HG03159 (cell line): Measurements from ENCODE around the gene OR10C1.
"Not testable (repeated sequence)": the region's sequence is repeated elsewhere in the genome, so short reads cannot be mapped to it uniquely, and the experiment has no call there.

ENCODE experiments used
- ATAC-seq: cut with Tn5 transposase; IDR thresholded peaks from one replicate; pipeline ENCODE4 v1.9.1; 2021; ENCODE audit warnings: mild to moderate bottlenecking, moderate library complexity; ENCODE audit not compliant: unreplicated experiment

The OR10C1 gene, protein sequence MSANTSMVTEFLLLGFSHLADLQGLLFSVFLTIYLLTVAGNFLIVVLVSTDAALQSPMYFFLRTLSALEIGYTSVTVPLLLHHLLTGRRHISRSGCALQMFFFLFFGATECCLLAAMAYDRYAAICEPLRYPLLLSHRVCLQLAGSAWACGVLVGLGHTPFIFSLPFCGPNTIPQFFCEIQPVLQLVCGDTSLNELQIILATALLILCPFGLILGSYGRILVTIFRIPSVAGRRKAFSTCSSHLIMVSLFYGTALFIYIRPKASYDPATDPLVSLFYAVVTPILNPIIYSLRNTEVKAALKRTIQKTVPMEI

GRCh38 chr6:29439006-29439405, at the start of gene OR10C1:
TSS of gene OR10C1 (plus strand) at chr6:29439306. CDS start at chr6:29440016, 710 bp downstream.
- ATAC-seq: no peak

- no peak for ATAC-seq
Measured at GRCh38 chr6:29395331-29395730, 43.8 kb upstream of the OR10C1 start, which contains the start of gene OR12D2. TSS of gene OR12D2 (plus strand) at chr6:29395631. CDS start at chr6:29396700, 1,069 bp downstream.

DNA sequence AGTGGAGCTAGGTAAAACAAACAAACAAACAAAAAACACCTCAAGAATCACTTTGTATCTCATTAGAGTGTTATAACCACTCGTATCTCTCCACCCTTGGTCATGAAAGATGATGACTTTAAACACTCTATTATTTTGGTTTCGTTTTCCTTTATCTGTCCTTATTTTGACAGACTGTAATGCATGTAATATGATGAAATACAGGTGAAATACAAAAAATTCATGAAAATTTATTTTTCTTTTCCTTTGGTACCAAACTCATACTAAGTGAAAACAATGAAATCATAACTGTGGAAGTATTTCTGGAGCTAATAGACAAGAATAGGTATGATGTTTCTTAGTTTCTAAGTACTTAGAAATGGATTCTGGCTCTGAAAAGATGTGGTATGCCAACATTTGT, 39.6 kb upstream of the OR10C1 start:
- no peak for ATAC-seq

DNA sequence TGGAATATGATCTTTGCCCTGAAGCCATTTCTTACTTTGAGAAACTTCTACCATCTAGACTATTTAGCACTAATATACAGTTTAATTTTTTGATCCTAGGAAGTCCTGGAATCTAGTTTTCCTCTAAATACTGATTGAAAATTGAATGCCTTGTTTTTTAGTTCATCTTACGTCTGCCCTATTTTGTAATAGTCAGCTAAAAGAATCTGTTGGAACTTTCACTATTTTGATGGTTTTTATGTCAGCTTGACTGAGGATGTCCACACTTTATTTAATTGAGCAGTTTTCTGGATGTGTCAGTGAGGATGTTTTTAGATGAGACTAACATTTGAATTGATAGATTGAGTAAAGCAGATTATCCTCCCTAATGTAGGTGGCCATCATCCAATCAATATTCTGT, 35.3 kb upstream of the OR10C1 start:
- ATAC-seq: no peak

- ATAC-seq: no peak
Measured at GRCh38 chr6:29414588-29414987, 24.5 kb upstream of the OR10C1 start, which contains the start of gene OR12D1. TSS of gene OR12D1 (plus strand) at chr6:29414928.

DNA sequence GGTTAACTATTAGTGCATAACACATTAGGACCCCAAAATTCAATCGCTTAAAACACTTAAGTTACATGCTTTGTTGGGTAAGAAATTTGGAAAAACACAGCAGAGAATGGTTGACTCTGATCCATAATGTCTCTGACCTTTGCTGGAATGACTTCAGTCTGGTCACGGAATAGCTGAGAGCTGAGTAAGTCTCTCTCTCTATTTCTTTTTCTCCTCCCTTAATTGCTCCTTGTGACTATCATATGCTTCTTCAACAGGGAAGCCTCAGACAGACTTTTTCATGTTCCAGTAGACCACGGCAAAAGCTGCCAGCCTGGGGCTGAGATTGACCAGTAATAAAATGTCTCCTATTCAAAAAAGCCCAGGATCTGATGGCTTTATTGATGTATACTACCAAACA, 19.6 kb upstream of the OR10C1 start:
- no peak for ATAC-seq

GRCh38 chr6:29424168-29424567, 14.9 kb upstream of the OR10C1 start:
- no peak for ATAC-seq

DNA sequence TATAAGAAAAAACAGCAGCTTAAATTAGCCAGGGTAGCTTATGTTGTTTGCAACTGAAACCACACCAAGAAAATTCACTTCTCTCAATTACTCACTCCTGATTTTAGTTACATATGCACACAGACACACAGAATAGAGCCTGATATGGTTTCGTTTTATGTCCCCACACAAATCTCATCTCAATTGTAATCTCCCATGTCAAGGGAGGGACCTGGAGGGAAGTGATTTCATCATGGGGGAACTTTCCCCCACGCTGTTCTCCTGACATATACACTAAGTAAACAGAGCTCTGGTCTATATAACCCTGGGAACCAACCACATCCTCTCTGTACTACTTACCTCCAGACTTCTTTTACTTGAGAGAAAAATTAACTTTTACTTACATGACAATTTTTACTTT, 14.5 kb upstream of the OR10C1 start:
- no peak for ATAC-seq

GRCh38 chr6:29425075-29425474, 14.0 kb upstream of the OR10C1 start:
- ATAC-seq: no peak

- ATAC-seq: no peak
Measured at GRCh38 chr6:29426654-29427053, 12.5 kb upstream of the OR10C1 start.

DNA sequence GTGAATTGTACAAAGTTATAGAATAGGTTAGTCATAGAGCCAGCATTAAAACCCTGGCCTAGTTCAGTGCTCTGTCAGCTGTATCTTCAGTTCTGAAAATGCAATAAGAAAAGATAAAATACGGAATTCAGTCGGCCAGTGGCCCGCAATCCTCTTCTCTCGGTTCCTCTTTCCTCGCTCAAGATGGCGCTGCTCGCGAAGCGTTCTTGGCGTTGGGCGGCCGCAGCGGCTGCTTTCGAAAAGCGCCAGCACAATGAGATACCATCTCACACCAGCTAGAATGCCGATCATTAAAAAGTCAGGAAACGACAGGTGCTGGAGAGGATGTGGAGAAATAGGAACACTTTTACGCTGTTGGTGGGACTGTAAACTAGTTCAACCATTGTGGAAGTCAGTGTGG, 2.4 kb upstream of the OR10C1 start:
- ATAC-seq: not testable (repeated sequence)

- no peak for ATAC-seq
Measured at GRCh38 chr6:29442719-29443118, 3.6 kb downstream of the OR10C1 start.

DNA sequence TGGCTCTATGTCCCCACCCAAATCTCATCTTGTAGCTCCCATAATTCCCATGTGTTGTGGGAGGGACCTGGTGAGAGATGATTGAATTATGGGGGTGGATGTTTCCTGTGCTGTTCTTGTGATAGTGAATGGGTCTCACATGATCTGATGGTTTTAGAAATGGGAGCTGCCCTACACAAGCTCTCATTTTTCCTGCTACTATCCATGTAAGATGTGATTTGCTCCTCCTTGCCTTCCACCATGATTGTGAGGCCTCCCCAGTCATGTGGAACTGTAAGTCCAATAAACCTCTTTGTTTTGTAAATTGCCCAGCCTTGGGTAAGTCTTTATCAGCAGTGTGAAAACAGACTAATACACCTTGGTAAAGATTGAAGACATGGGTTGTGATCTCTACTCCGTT, 4.9 kb downstream of the OR10C1 start:
- ATAC-seq: not testable (repeated sequence)

DNA sequence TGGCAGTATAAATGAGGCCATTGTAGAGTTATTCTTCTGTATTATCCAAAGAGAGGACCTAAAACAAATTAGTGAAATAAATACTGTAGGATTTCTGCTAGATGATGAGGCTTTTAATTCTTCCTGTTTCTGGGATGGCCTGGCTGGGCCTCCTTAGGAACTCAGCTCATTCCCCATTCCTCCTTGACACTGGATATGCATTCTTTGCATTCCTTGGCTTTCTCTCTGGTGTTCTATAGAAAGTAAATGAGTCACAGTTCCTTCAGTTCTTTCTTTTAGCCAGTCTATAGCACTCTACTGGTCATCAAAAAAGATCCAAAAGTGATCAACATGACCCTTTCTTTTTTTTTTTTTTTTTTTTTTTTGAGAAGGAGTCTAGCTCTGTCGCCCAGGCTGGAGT, 8.6 kb downstream of the OR10C1 start:
- no peak for ATAC-seq

- no peak for ATAC-seq
Measured at GRCh38 chr6:29451471-29452193, 12.5 kb downstream of the OR10C1 start.

- ATAC-seq: no peak
Measured at GRCh38 chr6:29456971-29457370, 17.9 kb downstream of the OR10C1 start, which contains the start of the genes OR11A1 and OR2H1. TSS of gene OR11A1 (minus strand) at chr6:29457071. CDS start at chr6:29427641, 29,430 bp downstream. TSS of gene OR2H1 (plus strand) at chr6:29457155. CDS start at chr6:29461770, 4,615 bp downstream.

GRCh38 chr6:29461021-29461814, 22.1 kb downstream of the OR10C1 start:
- no peak for ATAC-seq

DNA sequence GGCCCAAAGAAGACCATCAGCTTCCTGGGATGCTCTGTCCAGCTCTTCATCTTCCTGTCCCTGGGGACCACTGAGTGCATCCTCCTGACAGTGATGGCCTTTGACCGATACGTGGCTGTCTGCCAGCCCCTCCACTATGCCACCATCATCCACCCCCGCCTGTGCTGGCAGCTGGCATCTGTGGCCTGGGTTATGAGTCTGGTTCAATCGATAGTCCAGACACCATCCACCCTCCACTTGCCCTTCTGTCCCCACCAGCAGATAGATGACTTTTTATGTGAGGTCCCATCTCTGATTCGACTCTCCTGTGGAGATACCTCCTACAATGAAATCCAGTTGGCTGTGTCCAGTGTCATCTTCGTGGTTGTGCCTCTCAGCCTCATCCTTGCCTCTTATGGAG, 22.9 kb downstream of the OR10C1 start:
- no peak for ATAC-seq

- no peak for ATAC-seq
Measured at GRCh38 chr6:29465279-29465678, 26.2 kb downstream of the OR10C1 start.

DNA sequence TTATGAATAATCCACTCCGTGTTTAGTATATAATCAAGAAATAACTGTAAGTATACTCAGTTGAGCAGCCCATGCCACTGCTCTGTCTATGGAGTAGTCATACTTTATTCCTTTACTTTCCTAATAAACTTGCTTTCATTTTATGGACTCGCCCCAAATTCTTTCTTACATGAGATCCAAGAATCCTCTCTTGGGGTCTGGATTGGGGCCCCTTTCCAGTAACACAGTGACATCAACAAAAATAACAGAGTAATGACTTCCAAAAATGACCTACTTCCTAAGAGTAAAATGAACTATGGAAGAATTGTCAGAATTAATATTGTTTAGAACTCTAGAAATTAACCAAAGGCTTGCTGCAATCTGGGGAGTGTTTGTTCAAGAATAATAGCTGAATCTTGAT, 26.7 kb downstream of the OR10C1 start:
- ATAC-seq: no peak

GRCh38 chr6:29466241-29466640, 27.1 kb downstream of the OR10C1 start:
- ATAC-seq: no peak
